HCT116 (cell line): Measurements from ENCODE around the gene LSM7.

Source experiments
- CTCF ChIP-seq, 3 experiments: fragments of 200-600 bp in 1 of 3; sonication (generic) in 1 of 3; IDR thresholded peaks in 2 of 3; conservative IDR thresholded peaks in 1 of 3; 2 replicates each; pipeline ENCODE4 v1.5.1; 2012 to 2017; ENCODE audit warnings: low read depth in 2 of 3, low read length in 2 of 3, antibody characterized with exemption in 1 of 3, borderline replicate concordance in 1 of 3, control low read depth in 1 of 3, mild to moderate bottlenecking in 1 of 3, mixed read lengths in 1 of 3, mixed run types in 1 of 3, moderate library complexity in 1 of 3; ENCODE audit not compliant: insufficient read depth in 1 of 3
- EGR1 ChIP-seq: IDR thresholded peaks from 2 replicates; pipeline ENCODE4 v1.6.1; 2012; ENCODE audit warnings: low read depth
- EZH2phosphoT487 ChIP-seq: fragments of 200-600 bp; IDR thresholded peaks from 2 replicates; pipeline ENCODE4 v1.6.1; 2018; ENCODE audit warnings: antibody characterized with exemption, borderline replicate concordance
- FOSL1 ChIP-seq: IDR thresholded peaks from 2 replicates; pipeline ENCODE4 v1.6.1; 2012; ENCODE audit warnings: low read depth
- POLR2AphosphoS5 ChIP-seq: IDR thresholded peaks from 2 replicates; pipeline ENCODE4 v1.6.1; 2011; ENCODE audit warnings: mild to moderate bottlenecking, low read depth, low read length, moderate library complexity
- SP1 ChIP-seq: IDR thresholded peaks from 2 replicates; pipeline ENCODE4 v1.6.1; 2012; ENCODE audit warnings: low read depth
- ZNF274 ChIP-seq: fragments of 200-500 bp; sonication (Bioruptor generic); IDR thresholded peaks from 2 replicates; pipeline ENCODE4 v1.6.1; 2014; ENCODE audit warnings: mild to moderate bottlenecking, low read depth, low read length, inconsistent platforms

DNA sequence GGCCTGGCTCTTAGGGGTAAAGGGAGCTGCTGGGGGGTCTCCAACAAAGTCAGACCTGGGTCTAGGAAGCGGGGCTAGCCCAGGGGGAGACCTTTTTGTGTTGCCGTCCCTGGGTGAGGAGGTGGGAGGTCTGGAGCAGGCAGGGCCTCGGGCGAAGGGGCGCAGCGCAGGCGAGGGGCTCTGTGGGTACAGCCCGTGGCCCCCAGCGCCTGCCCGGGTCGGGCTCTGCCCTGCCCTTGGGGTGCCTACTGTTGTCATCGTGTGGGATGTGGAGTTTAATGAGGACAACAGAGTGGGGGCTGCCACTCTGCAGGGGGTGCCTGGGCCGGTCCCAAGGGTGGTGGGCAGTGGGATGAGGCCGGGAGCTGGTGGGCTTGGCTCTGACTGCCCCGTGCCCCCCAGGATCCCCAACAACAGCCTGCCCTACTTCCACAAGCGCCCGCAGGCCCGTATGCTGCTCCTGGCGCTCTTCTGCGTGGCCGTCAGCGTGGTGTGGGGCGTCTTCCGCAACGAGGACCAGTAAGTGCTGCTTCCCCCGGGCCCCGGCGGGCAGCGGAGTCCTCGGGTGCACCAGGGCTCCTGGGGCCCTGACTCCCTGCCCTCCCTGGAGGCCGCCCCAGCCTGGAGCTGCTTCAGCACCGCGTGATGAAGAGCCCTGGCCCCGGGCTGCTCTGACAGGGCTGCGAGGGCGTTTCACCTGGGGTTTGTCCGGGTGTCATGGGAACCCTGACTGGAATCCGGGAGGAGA lies 12.3 kb upstream of the LSM7 start:
- TF ChIP-seq CTCF (IDR thresholded peaks at IDR 0.05 in 2 of 3, conservative IDR thresholded peaks at IDR 0.05 in 1 of 3; ENCODE audit: borderline replicate concordance in 1 of 3, insufficient read depth in 1 of 3, low read depth in 2 of 3, low read length in 2 of 3) (no peak), EZH2phosphoT487 (no peak), EGR1 (no peak), ZNF274 (no peak), POLR2AphosphoS5 (no peak), SP1 (no peak), FOSL1 (no peak)
